Hematopoietic multipotent progenitor cell treated with erythropoietin and hydrocortisone succinate and interleukin-3 and kit ligand, for 8 days (in vitro differentiated cells): ENCODE results near the gene LAMA4.

Source experiments
- DNase-seq: peaks from one replicate; pipeline ENCODE4 v3.0.0-alpha.2; 2015

LAMA4 gene

GRCh38 chr6:112270756-112271155, 16.4 kb upstream of the LAMA4 start:
- DNase-seq, result no peak

DNA sequence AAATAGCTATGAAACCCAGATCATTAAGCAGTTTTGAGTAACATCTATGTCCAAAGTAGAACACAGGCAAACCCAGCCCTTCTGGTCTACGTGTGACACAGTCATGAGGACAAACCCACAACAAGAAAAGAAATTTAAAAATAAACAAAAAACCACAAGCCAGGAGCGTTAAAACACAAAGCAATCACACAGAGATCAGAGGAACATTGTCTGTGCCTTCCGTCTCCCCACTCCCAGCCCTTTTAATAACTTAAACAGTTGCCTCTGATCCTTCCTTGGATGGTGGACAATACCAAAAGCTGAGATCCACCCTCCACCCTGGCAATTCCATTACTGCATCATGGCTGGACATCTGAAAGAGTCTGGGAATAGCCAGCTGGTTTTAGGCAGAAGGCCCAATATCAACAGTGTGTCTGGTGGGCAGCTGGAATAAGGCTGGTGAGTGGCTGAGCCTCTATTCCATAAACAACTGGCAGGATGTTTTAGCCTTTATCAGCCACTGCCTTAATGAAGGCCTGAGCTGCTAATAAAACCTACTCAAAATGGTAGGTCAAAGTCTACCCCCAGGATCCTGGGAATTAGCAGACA, 15.7 kb upstream of the LAMA4 start:
- DNase-seq, result no peak

DNA sequence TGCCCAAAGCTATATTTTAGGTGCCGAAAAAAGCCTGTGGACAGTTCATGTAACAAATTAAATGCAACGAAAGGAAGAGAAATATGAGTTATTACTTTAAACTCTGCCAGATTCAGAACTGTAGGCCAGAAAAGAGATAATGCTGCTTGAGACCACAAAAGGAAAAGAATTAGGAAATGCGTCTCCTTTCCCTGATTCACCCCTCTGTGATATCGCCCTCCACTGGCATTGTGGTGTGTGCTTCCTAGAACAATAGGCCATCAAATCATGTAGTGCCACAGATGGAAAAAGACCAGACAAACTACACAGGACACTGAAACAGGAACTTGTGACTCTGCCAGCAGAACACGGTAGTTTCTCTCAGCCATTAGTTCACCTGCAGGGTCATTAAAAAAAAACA, 14.7 kb upstream of the LAMA4 start:
- DNase-seq, result no peak

- DNase-seq, result no peak
Measured at GRCh38 chr6:112268654-112269053, 14.3 kb upstream of the LAMA4 start.

DNA sequence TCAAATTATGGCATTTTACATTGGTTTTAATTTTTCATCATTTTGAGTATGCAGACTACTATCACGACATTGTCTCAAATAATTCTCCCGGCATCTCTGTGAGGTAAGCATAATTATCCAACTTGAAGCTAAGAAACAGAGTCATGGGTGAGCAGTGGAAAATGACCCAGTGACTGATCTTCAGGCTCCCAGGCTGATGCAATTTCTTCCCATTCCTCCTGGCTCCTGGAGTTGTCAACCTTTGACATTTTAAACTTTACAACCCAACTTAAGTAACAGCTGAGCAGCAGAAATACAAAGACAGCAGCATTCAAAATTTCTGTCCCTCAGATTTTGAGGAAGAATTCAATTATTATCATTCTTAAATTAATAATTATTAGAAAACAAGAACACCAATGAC, 13.7 kb upstream of the LAMA4 start:
- DNase-seq, result no peak

DNA sequence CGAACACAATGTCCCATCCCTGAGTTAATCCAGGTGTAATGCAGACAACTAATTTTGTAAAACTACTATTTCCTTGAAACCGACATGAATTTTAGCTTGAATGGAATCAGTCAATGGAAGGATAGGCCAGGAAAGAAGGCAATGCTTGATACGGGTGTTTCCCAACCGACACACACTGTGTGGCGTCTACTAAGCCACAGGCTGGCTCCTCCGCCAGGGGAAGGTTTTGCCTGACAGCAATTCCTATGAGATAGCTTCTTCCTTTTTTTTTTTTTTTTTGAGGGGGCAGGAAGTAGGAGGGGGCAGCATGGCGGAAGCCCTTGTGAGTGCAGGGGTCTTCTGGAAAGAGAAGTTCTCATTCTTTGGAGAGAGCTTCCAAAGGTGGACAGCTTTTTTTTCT, 12.0 kb upstream of the LAMA4 start:
- DNase-seq, result no peak

GRCh38 chr6:112259337-112259675, 4.9 kb upstream of the LAMA4 start:
- DNase-seq, result no peak

GRCh38 chr6:112258642-112259336, 4.4 kb upstream of the LAMA4 start:
- DNase-seq, result no peak

- DNase-seq, result peak; percentile 12
Measured at GRCh38 chr6:112257178-112257855, 3.0 kb upstream of the LAMA4 start.

- DNase-seq, result no peak
Measured at GRCh38 chr6:112254921-112255320, 554 bp upstream of the LAMA4 start.

DNA sequence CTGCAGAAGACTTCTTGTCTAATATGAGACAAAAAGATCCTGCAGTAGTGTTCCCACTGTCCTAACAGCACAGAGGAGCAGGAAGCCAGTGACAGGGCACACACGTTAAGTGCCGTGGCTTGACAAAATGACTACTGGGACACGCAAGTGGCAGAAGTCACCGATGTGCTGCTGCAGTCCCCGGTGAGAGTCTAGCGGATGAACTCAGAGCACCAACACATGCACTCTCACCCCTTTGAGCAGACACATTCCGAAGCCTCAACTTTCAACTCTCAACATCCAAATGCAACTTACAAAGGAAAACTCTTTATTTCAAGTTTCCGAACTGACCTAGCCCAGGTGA, 898 bp downstream of the LAMA4 start:
- no peak for DNase-seq

DNA sequence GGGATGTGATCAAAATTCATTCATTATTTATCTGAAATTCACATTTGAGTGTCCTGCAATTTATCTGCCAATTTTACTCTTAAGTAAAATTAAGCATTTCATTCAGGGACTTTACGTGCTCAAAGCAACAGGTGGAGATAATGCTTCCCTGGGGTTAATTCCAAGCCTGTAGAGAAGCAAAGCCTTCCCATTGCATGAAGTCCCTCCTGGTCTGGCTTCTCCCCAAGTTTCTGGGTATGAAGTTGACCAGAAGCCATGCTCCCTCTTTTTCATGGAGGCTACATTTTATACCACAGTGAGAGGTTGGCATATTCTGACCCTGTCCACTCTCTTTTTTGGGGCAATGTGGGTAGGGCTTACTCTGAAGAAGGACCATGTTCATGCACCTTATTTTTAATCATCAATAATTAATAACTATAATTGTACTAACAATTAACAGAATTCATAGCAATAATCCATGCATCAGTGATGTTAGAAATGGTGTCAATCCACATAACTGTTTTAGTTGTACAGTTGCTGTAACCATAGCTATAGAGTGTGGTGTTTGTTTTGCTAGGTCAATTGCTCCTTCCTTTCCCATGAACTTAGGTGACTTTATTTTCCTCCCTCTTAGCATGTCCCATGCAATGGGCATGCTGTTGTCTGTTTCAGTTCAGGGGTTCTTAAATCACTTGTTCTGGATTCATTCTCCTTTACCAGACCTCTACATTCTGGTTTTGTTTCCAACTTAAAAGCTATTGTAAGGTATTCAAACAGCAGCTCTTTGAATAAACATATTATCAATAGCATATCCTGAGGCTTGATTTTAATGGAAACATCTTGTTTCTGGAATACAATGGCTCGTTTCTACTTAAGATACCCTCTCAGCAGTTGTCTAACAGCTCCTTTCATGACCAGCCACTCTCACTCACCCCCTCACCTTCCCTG, 1.5 kb downstream of the LAMA4 start:
- no peak for DNase-seq

GRCh38 chr6:112251171-112251875, 3.0 kb downstream of the LAMA4 start:
- DNase-seq, result no peak

- no peak for DNase-seq
Measured at GRCh38 chr6:112249489-112249888, 4.9 kb downstream of the LAMA4 start.

- no peak for DNase-seq
Measured at GRCh38 chr6:112247275-112247674, 7.1 kb downstream of the LAMA4 start.

DNA sequence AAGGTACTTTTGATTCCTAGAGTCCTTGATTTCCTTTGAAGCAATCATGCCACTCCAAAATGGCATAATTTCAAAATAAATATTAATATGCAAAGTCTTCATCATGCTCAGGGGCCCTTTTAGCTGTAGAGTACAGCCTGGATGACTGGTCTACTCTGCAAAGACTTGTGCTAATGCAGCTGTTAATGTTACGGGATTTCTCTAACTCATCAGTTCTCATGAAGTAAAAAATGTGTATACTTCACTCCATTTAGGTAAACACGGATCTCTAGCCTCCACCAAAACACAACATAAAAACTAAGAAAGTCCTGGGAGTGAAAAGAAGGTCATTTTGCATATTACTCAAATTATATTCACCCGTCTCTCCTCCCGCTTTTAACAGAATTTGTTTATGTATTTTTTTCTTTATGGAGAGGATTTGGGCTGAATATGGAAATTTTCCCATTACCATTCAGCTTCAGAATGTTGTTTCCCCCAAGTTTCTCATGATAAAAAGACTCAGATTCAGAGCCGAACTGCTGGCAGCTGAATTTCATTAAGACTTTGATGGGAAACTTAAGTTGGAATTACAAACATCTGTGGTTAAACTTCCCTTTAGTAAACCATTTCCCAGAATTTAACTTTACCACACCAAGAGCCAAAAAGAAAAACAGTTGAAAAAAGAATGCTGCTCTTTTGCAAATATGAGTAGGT, 8.7 kb downstream of the LAMA4 start:
- no peak for DNase-seq

- no peak for DNase-seq
Measured at GRCh38 chr6:112243861-112244827, 10.2 kb downstream of the LAMA4 start.

- no peak for DNase-seq
Measured at GRCh38 chr6:112241820-112242429, 12.4 kb downstream of the LAMA4 start.

DNA sequence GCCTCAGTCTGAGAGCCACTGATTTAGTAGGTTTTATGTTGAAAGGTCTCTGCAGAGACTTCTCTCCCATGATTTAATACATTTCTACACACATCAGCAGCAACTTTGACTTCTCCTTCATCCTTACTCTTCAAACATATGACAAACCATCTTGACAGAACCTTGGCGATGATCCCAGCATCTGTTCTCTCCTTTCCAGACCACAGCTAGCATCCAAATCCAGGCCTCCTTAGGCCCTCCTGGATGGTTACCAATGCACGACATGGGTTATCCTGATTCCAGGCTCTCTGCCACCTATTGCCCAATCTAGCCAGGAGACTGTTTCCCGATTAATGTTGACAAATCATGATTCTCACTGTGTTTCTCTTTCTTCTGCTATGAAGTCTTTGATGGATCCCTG, 16.8 kb downstream of the LAMA4 start:
- no peak for DNase-seq

DNA sequence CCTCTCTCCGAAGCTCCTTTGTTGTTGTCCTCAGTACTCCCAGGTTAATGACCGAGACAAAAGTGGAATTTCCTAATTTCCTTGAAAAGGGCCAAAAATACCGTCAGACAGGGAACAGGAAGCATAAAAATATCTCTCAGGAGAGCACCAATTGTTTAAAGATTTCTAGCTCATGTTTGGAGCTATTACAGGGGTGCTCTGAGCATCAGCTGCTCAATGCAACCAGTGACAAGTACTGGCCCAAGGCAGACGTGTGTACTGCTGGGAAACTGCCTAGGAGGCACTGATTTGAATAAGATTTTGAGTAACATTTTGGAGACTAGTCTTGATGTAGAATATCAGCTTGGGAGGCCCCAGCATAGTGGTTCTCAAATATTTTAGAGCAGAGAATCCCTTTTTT, 17.3 kb downstream of the LAMA4 start:
- DNase-seq, result no peak

DNA sequence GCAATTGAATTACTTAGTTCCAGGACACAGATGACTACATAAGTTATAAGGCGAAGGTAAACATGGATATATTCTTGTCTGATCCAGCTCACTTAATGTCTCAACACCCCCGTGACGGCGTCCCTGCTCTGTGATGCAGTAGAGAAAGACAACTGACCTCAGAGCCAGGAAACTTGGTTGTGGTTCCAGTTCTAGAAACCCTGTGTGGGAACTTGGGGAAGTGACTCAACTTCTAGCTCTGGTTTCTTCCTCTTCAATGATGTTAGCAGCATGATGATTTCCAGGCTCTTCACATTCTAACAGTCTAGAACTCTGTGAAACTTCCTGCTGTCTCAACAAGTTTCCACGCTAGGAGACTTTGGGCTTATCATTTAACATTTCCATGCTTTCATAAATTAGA, 18.4 kb downstream of the LAMA4 start:
- no peak for DNase-seq
